SH-SY5Y (cell line): ENCODE data around the gene SPA17.

Source experiments
- GATA2 ChIP-seq: IDR thresholded peaks from 2 replicates; pipeline ENCODE4 v1.6.1; 2011; ENCODE audit warnings: mild to moderate bottlenecking, low read depth, low read length
- GATA3 ChIP-seq: IDR thresholded peaks from 2 replicates; pipeline ENCODE4 v1.6.1; 2011; ENCODE audit warnings: low read depth, mild to moderate bottlenecking, low read length, moderate library complexity

DNA sequence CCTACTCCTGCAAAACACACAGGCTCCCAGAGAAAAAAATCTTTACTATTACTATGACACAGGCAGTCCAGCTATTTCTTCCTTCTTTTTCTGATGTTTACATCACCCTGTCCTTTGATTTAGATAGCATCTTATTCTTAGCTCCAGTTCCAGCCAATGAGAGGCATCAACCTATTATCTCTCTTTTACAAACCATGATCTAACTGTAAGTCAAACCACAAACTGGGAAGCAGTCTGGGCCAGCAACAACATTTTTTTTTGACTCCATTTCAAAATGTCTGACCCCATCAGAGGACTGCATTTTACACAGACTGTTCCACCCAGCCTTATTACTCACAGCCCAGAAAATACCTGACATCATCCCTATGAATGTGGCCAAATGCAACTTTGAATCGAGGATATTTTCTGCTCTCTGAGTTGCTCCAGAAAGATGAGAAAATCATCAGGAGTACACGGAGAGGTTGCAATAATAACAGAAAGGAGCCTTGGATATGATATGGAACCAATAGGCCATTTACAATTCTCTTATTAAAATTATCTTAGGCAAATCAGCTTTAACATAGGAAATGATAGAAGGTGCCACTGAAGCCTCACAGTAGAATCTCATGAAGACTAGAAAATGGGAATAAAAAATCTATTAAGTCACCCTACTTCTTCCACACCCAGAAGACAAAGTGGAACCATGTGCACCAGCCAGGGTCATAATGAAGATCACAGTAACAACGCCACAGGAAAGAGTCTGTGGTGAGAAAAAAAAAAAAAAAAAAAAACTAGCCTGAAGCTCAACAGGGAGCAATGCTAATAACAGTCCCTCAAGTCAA lies 29.9 kb upstream of the SPA17 start:
- no peak for TF ChIP-seq GATA2
- TF ChIP-seq GATA3: no peak
